Measurements from ENCODE around the gene IQCM.

IQCM gene

DNA sequence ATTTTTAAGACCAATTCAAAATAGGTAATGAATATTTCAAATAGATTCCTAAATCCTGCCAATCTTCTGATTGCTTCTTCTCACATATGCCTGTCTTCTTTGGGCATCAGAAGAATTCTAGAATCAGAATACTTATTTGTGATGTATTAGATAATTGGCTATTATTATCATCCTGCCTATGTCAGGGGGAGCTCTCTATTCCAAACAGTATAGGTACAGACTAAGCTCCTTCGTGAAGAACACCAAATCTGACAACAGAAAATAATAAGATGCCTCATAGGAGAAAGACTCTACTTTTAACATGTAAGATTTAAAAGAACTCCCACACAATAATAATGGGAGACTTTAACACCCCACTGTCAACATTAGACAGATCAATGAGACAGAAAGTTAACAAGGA, at the start of gene IQCM:
Gene IQCM, minus strand, starts transcription at position 101 of the 400 bp plus-strand sequence. CDS start 73,152 bp downstream, outside the sequence.
- no peak for DNase-seq (ENCODE audit: low read depth)
- no peak for TF ChIP-seq CTCF (conservative IDR thresholded peaks at IDR 0.05; ENCODE audit: low read depth, low read length)
- H3K4me3 ChIP-seq (ENCODE audit: low read length), result no peak within 1 kb of the TSS

DNA sequence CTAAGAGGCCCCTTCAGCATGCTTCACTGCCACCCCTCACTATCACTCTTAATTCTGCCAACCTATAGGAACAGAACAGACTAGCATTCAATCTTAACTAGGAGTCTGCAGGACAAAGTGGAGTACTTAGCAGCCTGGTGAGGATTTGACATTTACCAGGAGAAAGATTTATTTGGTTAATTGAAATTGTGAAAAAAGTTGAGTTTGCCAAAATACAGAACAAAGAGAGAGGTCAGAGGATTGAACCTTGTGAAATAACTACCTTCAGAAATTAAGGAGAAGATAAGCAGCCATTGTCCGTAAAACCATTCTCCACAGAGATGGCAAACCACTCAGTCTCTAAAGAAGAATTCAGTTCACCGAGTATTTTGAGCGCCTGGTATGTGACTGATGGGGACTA, 41.8 kb upstream of the IQCM start:
- no peak overlapping the region for H3K4me3 ChIP-seq (ENCODE audit: low read length)
- no peak for DNase-seq (ENCODE audit: low read depth)
- no peak for TF ChIP-seq CTCF (conservative IDR thresholded peaks at IDR 0.05; ENCODE audit: low read depth, low read length)

- H3K4me3 ChIP-seq (ENCODE audit: low read length), result no peak overlapping the region
- no peak for TF ChIP-seq CTCF (conservative IDR thresholded peaks at IDR 0.05; ENCODE audit: low read depth, low read length)
- no peak for DNase-seq (ENCODE audit: low read depth)
These were observed 30.1 kb upstream of the IQCM start for GRCh38 chr4:149845743-149846142.

DNA sequence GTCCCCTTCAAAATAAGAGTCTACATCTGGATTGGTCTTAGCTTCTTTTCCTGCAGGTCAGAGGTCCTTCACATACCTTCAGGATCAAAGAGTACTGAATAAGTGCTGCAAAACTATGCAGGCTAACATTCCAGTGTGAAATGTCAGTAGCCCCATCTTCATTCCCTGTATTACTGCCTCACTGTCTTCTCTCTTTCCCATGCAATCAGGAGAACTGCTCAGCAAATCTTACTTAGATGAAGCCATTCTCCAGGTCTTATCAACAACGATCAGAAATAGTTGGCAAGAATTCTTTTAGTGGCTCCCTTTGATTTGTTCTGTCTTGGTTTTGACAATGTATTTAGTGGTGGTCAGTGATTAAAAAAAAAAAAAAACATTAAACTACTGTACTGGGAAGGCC, 26.0 kb upstream of the IQCM start:
- DNase-seq (ENCODE audit: low read depth), result no peak
- no peak for TF ChIP-seq CTCF (conservative IDR thresholded peaks at IDR 0.05; ENCODE audit: low read depth, low read length)
- no peak overlapping the region for H3K4me3 ChIP-seq (ENCODE audit: low read length)

DNA sequence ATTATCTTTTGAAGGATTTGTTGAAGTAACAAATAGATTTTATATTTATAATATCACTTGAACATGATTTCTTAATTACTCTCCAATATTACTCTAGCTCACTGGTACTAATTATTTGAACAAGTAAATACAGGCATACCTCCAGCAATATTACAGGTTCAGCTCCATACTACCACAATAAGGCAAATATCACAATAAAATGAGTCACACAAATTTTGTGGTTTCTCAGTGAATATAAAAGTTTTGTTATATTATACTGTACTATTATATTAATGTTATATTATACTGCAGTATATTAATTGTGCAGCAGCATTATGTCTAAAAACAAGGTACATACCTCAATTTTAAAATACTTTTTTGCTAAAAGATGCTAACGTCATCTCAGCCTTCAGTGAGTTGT, 22.4 kb upstream of the IQCM start:
- no peak for TF ChIP-seq CTCF (conservative IDR thresholded peaks at IDR 0.05; ENCODE audit: low read depth, low read length)
- H3K4me3 ChIP-seq (ENCODE audit: low read length), result no peak overlapping the region
- no peak for DNase-seq (ENCODE audit: low read depth)

GRCh38 chr4:149836546-149836945, 20.9 kb upstream of the IQCM start:
- TF ChIP-seq CTCF (conservative IDR thresholded peaks at IDR 0.05; ENCODE audit: low read depth, low read length), result no peak
- DNase-seq (ENCODE audit: low read depth), result no peak
- no peak overlapping the region for H3K4me3 ChIP-seq (ENCODE audit: low read length)

DNA sequence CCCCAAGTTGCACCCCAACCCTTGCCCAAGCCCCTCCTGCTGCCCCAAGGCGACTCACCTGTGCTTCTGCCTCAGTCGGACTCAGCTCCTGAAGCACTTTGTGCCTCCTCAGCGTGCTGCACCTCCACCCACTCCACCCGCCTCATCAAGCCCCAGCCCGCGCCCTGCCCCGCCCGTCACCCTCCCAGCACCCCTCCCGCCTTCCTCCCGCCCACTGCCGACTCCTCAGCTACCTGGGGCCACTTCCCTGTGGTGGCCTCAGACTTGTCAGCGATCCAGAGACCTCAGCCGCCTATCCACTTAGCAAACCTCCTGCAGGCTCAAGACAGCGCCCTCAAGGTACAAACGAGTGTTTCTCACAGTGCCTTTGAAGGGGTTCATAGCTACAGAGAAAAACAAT, 19.6 kb upstream of the IQCM start:
- DNase-seq (ENCODE audit: low read depth), result no peak
- no peak overlapping the region for H3K4me3 ChIP-seq (ENCODE audit: low read length)
- TF ChIP-seq CTCF (conservative IDR thresholded peaks at IDR 0.05; ENCODE audit: low read depth, low read length), result no peak
